HG03442 (cell line): Measurements from ENCODE around the gene ADARB1.

Experiments
- ATAC-seq: cut with Tn5 transposase; IDR thresholded peaks from one replicate; pipeline ENCODE4 v1.9.1; 2021; ENCODE audit warnings: mild to moderate bottlenecking, moderate library complexity; ENCODE audit not compliant: unreplicated experiment

ADARB1 gene

DNA sequence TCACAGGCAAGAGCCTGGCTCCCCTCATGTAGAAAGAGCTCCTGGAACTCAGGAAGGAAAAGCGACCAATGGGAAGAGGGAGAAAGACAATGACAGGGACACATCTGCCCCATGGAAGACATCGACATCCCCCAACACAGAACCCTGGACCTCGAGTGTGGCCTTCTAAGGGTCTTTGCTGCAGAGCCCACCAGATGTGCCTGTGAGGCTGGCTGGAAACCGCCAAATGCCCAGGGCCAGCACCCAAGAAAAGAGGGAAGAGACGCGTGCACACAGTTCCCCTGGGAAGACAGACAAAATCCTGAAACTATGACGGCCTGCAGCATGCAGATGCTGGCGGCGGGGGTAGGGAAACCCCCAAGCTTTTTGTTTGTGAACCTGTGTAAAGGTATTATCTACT is 36.4 kb upstream of the ADARB1 start:
- ATAC-seq: no peak

DNA sequence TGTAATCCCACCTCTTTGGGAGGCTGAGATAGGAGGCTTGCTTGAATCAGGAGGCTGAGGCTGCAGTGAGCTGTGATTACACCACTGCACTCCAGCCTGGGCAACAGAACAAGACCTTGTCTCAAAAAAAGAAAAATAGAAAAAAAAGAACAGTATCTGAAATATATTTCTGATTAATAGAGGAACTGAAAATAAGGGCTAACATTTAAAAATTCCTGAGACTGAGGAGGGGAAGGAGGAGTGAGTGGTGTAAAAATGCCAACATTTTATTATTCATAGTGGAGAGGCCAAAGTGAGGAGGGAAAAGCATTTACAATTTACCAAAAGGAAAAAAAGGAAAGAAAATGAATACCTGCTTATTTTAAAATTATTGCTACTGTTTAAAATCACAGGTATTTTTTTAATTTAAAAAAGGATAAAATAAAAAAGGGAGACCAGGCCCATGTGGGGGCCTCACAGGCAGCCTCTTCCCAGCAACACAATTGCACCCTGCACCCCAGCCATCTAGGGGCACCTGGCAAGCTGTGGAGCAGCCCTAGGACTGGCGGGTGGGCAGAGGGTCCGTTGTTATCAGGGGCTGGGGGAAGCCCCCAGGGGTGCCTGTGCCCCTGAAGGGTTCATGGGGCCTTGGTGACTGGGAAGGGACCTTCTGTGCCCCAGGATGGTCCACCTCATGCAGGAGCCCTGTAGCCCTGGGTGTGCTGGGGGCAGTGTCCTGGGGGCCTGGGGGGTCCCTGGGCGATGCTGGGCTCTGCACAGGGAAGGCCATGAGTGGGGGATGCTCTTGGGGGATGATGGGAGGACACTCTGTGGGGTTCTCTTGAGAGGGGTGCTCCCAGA is 34.8 kb upstream of the ADARB1 start:
- no peak for ATAC-seq

DNA sequence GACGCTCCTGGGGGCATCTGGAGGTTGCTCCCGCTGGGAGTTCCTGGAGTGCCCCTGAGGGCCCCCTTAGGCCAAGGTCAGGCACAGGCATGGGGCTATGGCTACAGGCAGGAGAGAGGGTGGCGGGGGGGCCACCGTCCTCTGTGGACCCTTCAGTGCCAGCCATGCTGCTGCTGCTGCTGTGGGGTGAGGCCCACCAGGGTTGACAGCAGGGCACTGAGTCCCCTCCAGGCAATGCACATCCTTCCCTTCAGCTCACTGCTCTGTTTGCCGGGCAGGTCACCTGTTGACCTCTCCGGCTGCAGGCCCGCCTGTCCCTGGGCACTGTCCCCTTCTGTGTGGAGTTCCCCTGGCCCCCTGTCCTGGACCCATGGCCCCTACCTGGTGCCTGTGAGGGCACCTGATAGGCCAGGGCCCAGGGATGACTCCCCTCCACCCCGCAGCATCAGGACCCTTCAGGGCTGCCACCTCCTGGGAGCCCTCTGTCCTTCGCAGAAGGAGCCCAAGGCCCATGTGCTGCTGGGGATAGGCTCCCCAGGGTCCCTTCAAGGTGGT is 34.1 kb upstream of the ADARB1 start:
- no peak for ATAC-seq

DNA sequence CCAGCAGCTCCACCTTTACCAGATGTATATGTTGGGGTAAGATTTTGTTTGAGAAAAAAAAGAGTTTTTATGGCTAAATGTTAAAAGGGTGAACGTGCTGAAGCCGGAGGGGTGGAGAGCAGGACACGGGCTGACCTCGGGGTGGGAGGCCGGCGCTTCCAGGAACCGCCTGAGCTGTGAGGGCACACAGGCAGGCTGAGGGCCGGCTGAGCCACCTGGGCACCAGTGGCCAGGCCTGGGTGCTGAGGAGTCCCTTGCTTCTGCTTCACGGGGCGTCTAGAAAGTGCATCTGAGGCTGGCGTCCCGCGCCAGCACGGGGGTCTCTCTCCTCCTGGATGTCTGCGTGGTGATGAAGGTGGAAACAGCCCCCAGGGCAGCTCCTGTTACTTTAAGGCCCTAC is 33.6 kb upstream of the ADARB1 start:
- no peak for ATAC-seq

DNA sequence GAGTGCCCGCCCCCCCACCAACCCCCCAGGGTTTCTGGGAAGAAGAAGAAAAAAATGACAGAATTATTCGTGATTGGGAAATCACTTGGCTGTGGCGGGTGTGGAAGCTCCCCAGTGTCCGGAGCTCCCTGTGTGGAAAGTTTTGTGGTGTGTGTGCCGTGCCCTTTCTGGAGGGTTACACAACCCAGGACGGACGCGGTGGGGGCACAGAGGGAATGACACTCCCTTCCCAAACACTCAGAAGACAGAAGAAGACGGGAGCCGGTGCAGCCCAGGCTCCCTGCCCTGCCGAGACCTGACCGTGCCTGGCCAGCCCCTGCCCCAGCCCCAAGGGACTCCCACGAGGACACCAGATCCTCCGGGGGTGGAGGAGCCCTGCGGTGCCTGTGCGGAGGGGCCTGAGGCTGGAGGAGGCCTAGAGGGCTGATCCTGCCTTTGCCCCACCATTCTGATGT is 33.0 kb upstream of the ADARB1 start:
- ATAC-seq: no peak

DNA sequence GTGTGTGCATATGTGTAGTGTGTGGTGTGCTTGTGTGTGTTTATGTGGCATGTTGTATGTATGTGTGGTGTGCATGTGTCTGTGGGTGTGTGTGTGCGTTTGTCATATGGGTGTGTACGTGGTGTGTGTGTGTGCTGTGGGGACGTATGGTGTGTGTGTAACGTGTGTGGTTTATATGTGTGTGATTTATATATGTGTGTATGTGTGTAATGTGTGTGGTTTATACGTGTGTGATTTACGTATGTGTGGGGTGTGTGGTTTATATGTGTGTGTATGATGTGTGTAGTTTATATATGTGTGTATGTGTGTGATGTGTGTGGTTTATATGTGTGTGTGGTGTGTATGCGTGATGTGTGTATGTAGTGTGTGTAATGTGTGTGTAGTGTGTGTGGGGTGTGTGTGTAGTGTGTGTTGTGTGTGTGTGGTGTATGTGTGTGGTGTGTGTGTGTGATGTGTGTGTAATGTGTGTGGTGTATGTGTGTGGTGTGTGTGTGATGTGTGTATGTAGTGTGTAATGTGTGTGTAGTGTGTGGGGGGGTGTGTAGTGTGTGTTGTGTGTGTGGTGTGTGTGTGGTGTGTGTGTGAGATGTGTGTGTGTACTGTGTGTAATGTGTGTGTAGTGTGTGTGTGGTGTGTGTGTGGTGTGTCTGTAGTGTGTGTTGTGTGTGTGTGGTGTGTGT is 32.3 kb upstream of the ADARB1 start:
- no peak for ATAC-seq

DNA sequence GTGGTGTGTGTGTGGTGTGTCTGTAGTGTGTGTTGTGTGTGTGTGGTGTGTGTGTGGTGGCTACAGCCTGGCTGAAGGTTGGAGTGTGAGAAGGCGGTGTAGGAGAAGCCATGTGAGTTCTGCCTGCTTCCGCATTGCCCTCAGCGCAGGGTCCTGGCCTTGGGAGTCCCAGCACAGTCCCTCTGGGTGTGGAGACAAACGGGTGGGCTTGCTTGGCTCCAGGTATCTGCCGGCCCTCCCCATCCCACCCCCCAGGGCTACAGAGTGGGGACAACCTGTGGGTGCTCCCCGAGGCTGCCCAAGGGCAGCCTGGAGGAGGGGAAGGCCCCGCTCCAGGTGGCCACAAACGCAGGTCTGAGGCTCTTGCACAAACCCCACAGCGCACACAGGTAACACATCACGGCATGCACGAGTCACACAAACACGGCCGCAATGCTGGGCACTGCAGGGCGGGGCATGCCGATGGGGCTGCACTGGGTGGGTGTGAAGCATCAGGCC is 31.7 kb upstream of the ADARB1 start:
- ATAC-seq: no peak

DNA sequence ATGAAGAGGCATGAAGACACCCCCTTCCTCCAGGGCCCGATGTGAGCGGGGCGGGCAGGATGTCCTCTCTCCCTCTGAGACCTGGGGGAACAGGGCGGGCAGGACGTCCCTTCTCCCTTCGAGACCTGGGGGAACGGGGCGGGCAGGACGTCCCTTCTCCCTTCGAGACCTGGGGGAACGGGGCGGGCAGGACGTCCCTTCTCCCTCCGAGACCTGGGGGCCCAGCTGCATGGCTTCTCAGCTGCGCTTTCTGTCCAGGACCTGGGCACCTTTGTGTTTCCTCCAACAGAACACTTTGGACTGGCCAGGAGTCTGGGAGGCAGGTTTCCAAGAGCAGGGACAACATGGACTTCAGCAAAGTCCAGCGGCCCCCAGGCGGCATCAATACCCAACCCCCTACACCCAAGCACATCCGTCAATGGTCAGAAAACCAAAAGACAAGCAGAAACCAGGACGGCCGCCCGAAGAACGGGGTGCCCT is 30.8 kb upstream of the ADARB1 start:
- no peak for ATAC-seq

DNA sequence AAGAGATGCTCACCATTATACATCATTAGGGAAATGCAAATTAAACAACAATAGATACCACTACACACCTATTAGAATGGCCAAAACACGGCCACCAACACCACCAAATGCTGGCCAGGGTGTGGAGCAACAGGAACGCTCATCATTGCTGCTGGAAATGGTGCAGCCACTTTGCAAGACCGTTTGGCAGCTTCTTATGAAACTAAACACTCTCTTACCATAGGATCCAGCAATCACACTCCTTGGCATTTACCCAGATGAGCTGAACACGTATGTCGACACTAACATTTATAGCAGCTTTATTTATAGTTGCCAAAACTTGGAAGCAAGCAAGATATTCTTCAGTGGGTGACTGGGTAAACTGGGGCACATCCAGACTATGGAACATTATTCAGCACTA is 28.9 kb upstream of the ADARB1 start:
- no peak for ATAC-seq

DNA sequence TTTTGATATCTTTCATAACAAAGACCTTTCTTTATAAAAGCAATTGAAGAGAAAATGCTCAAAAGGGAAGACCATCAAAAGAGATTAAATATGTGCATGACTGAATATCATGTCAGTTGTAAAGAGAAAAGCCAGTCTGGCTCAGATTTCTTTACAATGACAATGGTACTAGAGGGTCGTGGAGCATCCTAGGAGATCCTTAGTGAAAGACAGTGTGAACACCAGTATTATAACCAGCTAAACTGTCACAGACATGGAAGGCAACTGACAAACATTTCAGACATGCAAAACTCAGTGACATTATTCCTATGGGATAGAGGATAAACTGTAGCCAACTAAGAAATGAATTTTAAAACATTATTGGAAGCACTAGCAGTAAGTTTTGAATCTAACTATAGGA is 27.1 kb upstream of the ADARB1 start:
- no peak for ATAC-seq

DNA sequence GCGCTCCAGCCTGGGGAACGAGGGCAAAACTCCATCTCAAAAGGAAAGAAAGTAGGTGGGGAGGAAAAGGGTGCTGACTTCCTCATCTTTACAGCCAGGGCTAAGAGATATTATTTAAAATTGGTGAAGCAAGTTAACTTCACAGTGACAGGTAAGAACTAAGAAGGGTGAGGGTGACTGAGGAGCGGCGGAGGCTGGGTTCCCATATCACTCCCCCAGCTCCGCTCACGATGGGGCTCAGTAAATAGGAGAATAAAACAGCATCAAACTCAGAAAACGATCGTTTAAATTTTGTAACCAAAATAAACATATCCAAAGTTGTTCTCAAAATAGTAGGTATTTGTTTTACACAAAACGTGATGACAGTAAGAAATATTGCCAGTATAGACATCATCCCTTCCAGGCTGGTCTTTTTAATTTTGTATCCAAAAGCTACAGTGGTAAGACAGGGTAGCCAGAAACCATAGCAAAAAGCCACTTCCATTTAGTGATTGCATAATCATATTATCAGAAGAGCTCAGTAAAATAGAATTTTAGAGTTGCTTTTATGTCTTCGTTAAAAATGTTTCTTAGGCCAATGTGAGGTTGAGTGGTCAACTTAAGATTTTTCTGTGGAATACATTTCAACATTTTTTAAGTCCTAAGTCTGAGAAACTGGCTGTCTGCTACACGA is 26.2 kb upstream of the ADARB1 start:
- ATAC-seq: no peak

DNA sequence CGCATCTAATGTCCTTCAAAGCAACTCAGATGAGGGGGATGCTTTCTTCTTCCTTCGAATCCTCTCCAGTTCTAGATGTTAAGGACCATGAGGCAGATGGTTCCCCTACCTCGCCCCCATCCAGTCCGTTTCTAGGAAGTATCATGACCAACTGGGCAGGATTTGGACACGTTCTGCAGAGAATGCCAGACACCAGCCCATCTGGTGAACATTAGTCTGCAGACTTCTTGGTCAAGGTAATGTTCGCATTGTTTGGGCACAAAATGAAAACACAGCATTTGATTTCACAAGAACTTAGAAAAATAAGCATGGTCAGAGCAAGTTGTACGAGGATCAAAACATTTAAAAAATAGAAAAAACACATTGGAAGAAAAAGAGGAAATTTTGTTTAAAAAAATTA is 25.4 kb upstream of the ADARB1 start:
- ATAC-seq: no peak

DNA sequence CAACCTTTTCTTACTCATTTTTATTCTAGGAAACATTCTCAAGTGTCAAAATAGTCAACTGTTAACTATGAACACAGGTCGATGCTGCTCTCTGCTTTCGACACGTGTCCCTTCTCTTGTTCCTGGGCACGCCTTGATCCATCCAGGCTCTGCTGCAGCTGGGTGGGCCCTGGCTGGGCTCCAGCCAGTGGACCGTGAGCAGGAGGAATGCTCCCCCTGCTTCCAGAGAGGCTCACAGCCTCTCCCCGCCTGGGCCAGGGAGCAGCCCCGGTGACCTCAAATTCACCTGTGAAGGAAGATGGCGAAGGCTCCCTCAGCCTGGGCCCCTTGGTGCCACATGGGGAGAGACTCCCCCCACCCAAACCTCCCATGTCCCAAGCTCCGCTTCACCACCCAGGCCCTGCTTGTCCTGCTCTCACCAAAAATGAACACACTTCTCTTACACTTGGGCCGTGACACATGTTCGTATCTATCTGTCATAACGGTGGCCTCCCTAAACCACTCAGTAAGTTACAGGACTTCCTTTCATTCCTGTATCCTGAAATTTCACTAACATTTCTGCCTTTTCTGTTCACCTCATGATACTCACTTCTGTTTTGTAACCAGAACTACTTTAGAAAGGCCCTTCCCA is 24.6 kb upstream of the ADARB1 start:
- ATAC-seq: no peak

DNA sequence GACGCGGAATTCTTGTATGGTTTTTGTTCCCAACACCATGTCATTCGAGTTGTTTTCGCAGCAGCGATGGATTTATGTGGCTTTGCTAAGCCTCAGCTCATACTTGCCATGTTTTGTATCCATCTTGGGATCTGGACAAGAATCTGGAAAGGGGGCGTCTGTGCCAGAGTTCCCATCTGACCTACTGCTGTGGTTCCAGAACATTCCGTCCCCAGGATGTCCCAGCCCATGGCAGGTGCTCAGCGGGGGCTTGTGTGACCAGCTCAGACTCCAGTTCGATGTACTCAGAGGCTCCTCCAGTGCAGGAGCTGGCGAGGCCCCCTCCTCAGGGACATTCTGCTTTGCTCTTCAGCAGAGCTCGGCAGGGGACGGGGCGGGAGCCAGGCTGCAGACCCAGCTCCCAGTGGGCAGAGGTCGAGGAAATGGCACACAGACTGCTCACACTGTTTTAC is 24.0 kb upstream of the ADARB1 start:
- no peak for ATAC-seq

DNA sequence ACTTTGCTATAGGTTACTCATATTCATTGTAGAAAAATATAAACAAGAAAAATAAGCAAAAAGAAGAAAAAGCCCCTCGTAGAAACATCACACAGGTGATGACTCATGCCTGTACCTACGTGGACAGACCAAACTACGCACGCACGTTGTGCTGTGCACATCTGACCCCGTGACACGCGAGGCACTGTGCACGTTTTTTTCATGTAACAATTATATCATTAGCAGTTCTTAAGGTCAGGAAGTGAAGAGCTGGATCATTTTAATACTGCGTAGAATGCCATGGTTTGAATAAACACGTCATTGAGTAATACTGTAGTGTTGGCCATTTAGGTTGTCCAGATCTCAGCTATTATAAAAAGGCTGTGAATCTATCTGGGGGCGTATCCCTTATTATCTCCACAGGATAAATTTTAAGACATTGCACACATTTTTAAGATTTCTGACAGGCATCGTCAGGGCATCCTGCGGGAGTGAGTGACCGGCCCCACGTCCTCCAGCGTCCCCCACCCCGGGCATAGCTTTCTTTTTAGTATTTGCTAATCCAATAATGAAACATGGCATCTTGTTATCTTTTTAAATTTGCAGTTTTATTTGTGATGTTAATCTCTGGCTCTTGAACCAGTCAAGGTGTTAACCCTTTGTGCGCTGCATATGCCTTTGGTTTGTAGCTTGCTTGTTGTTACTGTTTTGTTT is 23.4 kb upstream of the ADARB1 start:
- no peak for ATAC-seq

DNA sequence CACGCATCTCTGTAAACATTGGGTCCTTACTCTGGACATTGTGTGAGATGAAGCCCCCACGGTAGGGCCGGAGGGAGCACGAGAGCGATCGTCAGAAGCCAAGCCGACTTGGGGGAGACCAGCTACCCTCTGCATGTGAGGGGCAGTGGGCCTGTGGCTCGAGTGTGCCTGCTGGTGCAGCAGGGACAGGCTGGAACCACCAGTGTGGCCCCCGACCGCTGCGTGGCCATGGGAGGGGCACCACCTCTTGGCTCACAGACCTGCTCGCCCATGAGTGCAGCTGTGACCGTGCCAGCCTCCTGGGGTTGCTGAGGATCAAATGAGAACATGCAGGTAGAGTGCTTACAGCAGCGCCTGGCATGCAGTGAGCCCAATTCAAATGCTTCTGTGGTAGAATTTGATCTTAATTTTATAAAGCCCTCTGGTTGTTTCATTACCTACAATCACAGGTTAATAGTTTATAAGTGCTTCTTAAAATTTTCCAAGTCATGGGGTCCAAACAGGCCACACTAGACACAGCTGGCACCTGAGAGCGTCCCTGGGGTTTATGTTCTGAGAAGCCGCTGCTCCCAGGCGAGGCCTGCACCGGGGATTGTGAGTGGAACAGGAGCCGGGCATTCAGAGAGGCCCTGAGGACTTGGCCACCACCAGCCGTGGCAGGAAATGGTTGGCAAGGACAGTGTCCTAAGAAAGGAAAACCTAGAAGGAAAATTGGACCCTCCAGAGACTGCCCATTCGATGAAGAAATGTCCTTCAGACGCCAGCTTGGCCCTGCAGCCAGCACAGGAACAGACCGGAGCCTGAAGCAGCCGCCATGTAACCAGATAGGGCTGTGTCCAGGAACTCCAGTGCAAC is 22.6 kb upstream of the ADARB1 start:
- no peak for ATAC-seq

DNA sequence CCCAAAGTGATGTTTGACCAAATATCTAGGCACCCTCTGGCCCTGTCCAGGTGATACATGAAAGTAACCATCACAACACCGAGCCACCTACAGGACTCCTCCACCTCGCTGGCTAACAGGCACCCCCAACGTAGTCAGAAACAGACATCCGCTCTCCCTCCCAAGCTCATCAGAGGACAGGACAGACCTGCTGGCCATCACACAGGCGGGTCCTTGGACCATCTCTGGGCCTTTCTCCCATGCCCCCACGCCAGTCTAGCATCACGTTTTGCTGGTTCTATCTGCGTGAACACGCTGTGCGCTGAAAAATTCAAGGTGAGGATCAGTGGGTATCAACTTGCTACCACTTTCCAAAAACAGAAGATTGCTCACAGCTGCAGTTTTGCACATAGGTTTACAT is 21.4 kb upstream of the ADARB1 start:
- no peak for ATAC-seq

DNA sequence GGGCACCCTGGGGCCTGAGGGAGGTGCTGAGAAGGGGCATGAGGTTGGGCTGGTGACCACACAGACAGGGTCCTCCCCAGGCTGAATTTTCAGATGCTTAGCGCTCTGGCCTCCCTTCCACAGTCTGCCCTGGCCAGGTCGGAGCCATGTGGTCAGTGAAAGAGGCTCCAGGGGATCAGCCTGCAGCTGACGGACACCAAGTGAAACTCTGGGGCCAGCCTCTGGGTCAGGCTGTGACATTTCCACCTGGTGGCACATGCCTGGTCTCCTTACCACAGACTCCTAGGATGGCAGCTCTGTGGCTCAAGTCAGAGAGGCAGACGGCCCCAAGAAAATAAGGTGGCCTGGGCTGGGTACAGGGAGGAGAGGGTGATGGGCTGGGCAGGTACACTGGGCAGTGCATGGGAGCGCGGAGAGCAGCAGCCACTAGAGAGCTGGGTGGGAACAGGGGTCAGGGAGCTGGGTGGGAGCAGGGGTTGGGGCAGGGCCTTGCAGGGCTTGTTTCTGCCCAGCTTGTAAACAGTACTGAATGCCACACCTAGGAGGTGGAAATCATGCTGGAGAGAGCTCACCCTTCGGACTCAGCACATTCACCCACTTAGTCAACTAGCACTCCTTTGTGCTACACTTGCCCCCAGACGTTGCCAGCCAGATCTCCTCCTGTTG is 20.7 kb upstream of the ADARB1 start:
- no peak for ATAC-seq
